Panc1 (cell line): ENCODE data around the gene SH3PXD2B. TPM values are rescaled to one million over a fixed set of nuclear protein-coding genes. Genes with fewer than 3 reads are reported as not detected.
"Not testable (repeated sequence)": the region's sequence is repeated elsewhere in the genome, so short reads cannot be mapped to it uniquely, and the experiment has no call there.

Experiments
- ATAC-seq: fragments of 200-7000 bp; cut with Tn5 transposase; 2 replicates; pipeline ENCODE4 v1.9.1; 2020; ENCODE audit warnings: mild to moderate bottlenecking, moderate library complexity
- BruUV-seq: library from RNA; stranded (reverse); fragments of 400-500 nt; replicated peaks from 2 replicates; lab custom pipeline; 2021; lab: Mats Ljungman, UMichigan
- CTCF ChIA-PET: fragments of 300-600 bp; sonication (Branson Sonifier 250); formaldehyde crosslinking; loops from one replicate; lab custom pipeline; 2022; ENCODE audit warnings: antibody characterized with exemption; lab: Charles Lee
- POLR2A ChIA-PET: fragments of 300-600 bp; sonication (Branson Sonifier 250); formaldehyde crosslinking; loops from one replicate; lab custom pipeline; 2022; ENCODE audit warnings: antibody characterized with exemption; lab: Charles Lee
- DNase-seq: peaks from one replicate; pipeline ENCODE4 v3.0.0-alpha.2; 2010; ENCODE audit warnings: low read depth, low spot score
- H3K27ac ChIP-seq: 2 replicates; pipeline ENCODE4 v1.5.1; 2011; ENCODE audit warnings: mild to moderate bottlenecking, low read length, inconsistent platforms
- H3K27me3 ChIP-seq: fragments of 200-500 bp; sonication (Bioruptor generic); 2 replicates; pipeline ENCODE4 v1.6.0; 2014; ENCODE audit warnings: low read length, inconsistent platforms; ENCODE audit not compliant: control insufficient read depth, insufficient read depth
- H3K36me3 ChIP-seq: fragments of 200-500 bp; sonication (Bioruptor generic); 2 replicates; pipeline ENCODE4 v1.5.1; 2014; ENCODE audit warnings: inconsistent platforms, mild to moderate bottlenecking, low read length, moderate library complexity; ENCODE audit not compliant: control insufficient read depth, insufficient read depth
- H3K4me1 ChIP-seq: 2 replicates; pipeline ENCODE4 v1.5.1; 2011; ENCODE audit warnings: inconsistent platforms, mild to moderate bottlenecking, low read length, moderate library complexity; ENCODE audit not compliant: control insufficient read depth, insufficient read depth
- H3K4me3 ChIP-seq, 2 experiments: 2 replicates each; pipeline ENCODE4 v1.5.1; 2011 to 2012; ENCODE audit warnings: low read depth in 2 of 2, low read length in 2 of 2, mild to moderate bottlenecking in 2 of 2, inconsistent platforms in 1 of 2, moderate library complexity in 1 of 2
- H3K9me3 ChIP-seq: fragments of 200-500 bp; sonication (Bioruptor generic); 2 replicates; pipeline ENCODE4 v1.5.1; 2014; ENCODE audit warnings: low read depth, mild to moderate bottlenecking, inconsistent platforms, low read length, moderate library complexity; ENCODE audit not compliant: control insufficient read depth, insufficient read depth
- POLR2AphosphoS5 ChIP-seq: IDR thresholded peaks from 2 replicates; pipeline ENCODE4 v1.6.1; 2012; ENCODE audit warnings: mild to moderate bottlenecking, low read depth, low read length, moderate library complexity
- REST ChIP-seq, 2 experiments: IDR thresholded peaks; 2 replicates each; pipeline ENCODE4 v1.6.1; 2011 to 2012; ENCODE audit warnings: low read depth in 2 of 2, control low read depth in 1 of 2, low read length in 1 of 2, mild to moderate bottlenecking in 1 of 2, moderate library complexity in 1 of 2; ENCODE audit not compliant: insufficient read depth in 1 of 2
- SIN3A ChIP-seq: IDR thresholded peaks from 2 replicates; pipeline ENCODE4 v1.6.1; 2012; ENCODE audit warnings: low read depth, mild to moderate bottlenecking, low read length, moderate library complexity, borderline replicate concordance; ENCODE audit not compliant: insufficient read depth
- TCF7L2 ChIP-seq: IDR thresholded peaks from 2 replicates; pipeline ENCODE4 v1.6.1; 2011; ENCODE audit warnings: mild to moderate bottlenecking, low read depth, low read length, inconsistent platforms
- in situ Hi-C: cut with HindIII; loops from 2 replicates; pipeline ENCODE4 v1.10.0; 2016; ENCODE audit warnings: low sequenced_read_pairs, low pct_unique_long_range_greater_than_20kb
- intact Hi-C: fragments of 100-400 bp; cut with micrococcal nuclease; formaldehyde crosslinking; loops from one replicate; pipeline ENCODE4 v1.10.0; 2022; ENCODE audit not compliant: unreplicated experiment
- total RNA-seq: library from RNA; stranded (reverse); gene quantifications from one replicate; pipeline ENCODE4 v1.2.1, GENCODE V29; 2021; ENCODE audit not compliant: unreplicated experiment
- TF ChIP-seq, protein P1 (sequence below): fragments of 450-650 bp; IDR thresholded peaks from 2 replicates; pipeline ENCODE4 v1.5.1; 2017; ENCODE audit warnings: mild to moderate bottlenecking

SH3PXD2B gene
- total RNA-seq, 1 experiment from 2014 or later: 39.7 TPM

- in situ Hi-C loops: no loop called here
- no peak for DNase-seq
- POLR2A ChIA-PET: no interaction called here
- CTCF ChIA-PET: interaction anchor here (1.3 kb wide), 1 partner anchor 98 kb away, joined by 4 read pairs; no protein-coding TSS in a partner anchor
- intact Hi-C loops: no loop called here
- no peak for ATAC-seq
- no peak for TF ChIP-seq SIN3A
- no peak for TF ChIP-seq REST (IDR thresholded peaks at IDR 0.05; ENCODE audit: insufficient read depth in 1 of 2, low read depth in 2 of 2, low read length in 1 of 2)
- TF ChIP-seq TCF7L2: no peak
- no peak for TF ChIP-seq POLR2AphosphoS5
- TF ChIP-seq, protein P1, sequence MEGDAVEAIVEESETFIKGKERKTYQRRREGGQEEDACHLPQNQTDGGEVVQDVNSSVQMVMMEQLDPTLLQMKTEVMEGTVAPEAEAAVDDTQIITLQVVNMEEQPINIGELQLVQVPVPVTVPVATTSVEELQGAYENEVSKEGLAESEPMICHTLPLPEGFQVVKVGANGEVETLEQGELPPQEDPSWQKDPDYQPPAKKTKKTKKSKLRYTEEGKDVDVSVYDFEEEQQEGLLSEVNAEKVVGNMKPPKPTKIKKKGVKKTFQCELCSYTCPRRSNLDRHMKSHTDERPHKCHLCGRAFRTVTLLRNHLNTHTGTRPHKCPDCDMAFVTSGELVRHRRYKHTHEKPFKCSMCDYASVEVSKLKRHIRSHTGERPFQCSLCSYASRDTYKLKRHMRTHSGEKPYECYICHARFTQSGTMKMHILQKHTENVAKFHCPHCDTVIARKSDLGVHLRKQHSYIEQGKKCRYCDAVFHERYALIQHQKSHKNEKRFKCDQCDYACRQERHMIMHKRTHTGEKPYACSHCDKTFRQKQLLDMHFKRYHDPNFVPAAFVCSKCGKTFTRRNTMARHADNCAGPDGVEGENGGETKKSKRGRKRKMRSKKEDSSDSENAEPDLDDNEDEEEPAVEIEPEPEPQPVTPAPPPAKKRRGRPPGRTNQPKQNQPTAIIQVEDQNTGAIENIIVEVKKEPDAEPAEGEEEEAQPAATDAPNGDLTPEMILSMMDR: no peak
- Histone ChIP-seq H3K27ac (peak overlapping the region; percentile 89), H3K4me1 (peaks cover 51% of the 10 kb centered on the region), H3K27me3 (no peaks in the 10 kb centered on the region), H3K36me3 (0 out of 2 replicates have a peak, but pooled peaks cover 5% of the 10 kb centered on the region), H3K4me3 (no peak overlapping the region), H3K9me3 (no peaks in the 10 kb centered on the region)
- no TSS peak for BruUV-seq
Measured at GRCh38 chr5:172353846-172354245, 100.5 kb downstream of the SH3PXD2B start.

DNA sequence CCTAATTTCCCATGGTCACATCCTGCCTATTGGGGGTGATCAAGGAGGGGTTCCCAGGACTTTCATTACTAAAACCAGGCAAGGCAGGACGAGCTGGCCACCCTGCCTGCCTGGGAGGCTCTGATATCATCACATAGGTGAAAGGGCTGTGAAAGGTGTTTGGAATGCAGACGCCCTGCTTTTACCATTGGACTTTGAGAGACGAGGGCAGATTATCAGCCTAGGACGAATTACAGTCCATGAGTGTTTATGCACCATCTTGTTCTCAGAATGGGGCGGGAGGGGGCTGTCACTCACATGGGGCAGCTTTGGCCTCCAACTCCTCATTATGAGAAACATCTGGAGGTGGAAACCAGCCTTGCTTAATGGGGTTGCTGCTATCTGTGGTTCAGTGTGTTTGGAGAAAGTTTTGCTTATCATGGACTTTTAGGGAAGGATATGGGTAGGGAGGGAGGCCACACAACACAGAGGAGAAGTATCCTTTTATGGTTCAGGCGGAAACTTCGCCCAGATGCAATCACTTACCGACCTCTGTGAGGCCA lies 101.0 kb downstream of the SH3PXD2B start:
- peak overlapping the region; percentile 89 for H3K27ac ChIP-seq
- H3K36me3 ChIP-seq: 0 out of 2 replicates have a peak, but pooled peaks cover 5% of the 10 kb centered on the region
- H3K27me3 ChIP-seq: no peaks in the 10 kb centered on the region
- ChIA-PET CTCF (no interaction called here), POLR2A (no interaction called here)
- no TSS peak for BruUV-seq
- intact Hi-C loops: no loop called here
- no peaks in the 10 kb centered on the region for H3K9me3 ChIP-seq
- in situ Hi-C loops: no loop called here
- peaks cover 47% of the 10 kb centered on the region for H3K4me1 ChIP-seq
- DNase-seq (no peak), ATAC-seq (no peak)
- TF ChIP-seq SIN3A: no peak
- H3K4me3 ChIP-seq: no peak overlapping the region

- H3K27me3 ChIP-seq, H3K36me3 ChIP-seq, POLR2A ChIA-PET, in situ Hi-C loops, intact Hi-C loops, H3K4me3 ChIP-seq, ATAC-seq, CTCF ChIA-PET, DNase-seq, BruUV-seq, H3K9me3 ChIP-seq: not testable (repeated sequence)
- peak overlapping the region; percentile 89; the same call in 1 of the 2 replicates for H3K27ac ChIP-seq
- peaks cover 39% of the 10 kb centered on the region for H3K4me1 ChIP-seq
Measured at GRCh38 chr5:172352526-172352925, 101.8 kb downstream of the SH3PXD2B start.
